Keratinocyte (primary cell): ENCODE measurements around the gene CCDC7.

Experiments used
- CTCF ChIP-seq, 3 experiments: IDR thresholded peaks in 1 of 3; conservative IDR thresholded peaks in 1 of 3; optimal IDR thresholded peaks in 1 of 3; 2 replicates in 2 of 3; 3 replicates in 1 of 3; pipeline versions ENCODE3 to v1.5.1; 2011; ENCODE audit warnings: low read length in 3 of 3, mild to moderate bottlenecking in 3 of 3, moderate library complexity in 2 of 3, control low read depth in 1 of 3, inconsistent platforms in 1 of 3; ENCODE audit not compliant: insufficient read depth in 2 of 3; ENCODE audit errors: extremely low read depth in 1 of 3
- EZH2 ChIP-seq: IDR thresholded peaks from one replicate; pipeline ENCODE4 v1.6.1; 2012; ENCODE audit warnings: inconsistent platforms, mild to moderate bottlenecking, low read length, moderate library complexity

DNA sequence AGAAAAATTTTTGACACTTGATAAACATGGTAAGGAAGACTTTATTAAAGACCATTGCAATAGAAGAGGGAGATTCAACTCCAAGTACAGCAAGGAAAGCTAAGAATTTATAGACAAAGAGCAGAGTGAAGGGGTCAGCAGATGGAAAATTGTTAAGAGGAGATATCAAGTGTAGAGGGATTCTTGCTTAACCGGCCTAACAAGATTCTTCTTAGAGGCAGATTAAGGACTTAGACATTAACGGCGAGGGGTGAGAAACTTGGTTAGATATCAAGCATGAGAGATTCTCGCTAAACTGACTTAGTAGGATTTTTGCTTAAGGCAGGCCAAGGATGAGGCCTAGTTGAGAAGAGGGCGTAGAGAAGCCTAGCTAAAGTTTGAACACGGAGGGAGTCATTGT lies 436.1 kb downstream of the CCDC7 start:
- TF ChIP-seq EZH2 (no peak), CTCF (optimal IDR thresholded peaks at IDR 0.05 in 1 of 3, IDR thresholded peaks at IDR 0.05 in 1 of 3, conservative IDR thresholded peaks at IDR 0.05 in 1 of 3; ENCODE audit: extremely low read depth in 1 of 3, insufficient read depth in 2 of 3, low read length in 3 of 3) (no peak)
